ENCODE results near the gene GTPBP1. TPM values are rescaled to one million over a fixed set of nuclear protein-coding genes. Genes with fewer than 3 reads are reported as not detected.
A peak's percentile ranks its signal among the peaks of the same experiment; 100 is the strongest.

The GTPBP1 gene
- total and polyA plus RNA-seq, 2 of the 13 experiments (the other 11 are each of a cell fraction or from before 2014, with no cell fraction given), result 22.3 to 27.0 TPM

DNA sequence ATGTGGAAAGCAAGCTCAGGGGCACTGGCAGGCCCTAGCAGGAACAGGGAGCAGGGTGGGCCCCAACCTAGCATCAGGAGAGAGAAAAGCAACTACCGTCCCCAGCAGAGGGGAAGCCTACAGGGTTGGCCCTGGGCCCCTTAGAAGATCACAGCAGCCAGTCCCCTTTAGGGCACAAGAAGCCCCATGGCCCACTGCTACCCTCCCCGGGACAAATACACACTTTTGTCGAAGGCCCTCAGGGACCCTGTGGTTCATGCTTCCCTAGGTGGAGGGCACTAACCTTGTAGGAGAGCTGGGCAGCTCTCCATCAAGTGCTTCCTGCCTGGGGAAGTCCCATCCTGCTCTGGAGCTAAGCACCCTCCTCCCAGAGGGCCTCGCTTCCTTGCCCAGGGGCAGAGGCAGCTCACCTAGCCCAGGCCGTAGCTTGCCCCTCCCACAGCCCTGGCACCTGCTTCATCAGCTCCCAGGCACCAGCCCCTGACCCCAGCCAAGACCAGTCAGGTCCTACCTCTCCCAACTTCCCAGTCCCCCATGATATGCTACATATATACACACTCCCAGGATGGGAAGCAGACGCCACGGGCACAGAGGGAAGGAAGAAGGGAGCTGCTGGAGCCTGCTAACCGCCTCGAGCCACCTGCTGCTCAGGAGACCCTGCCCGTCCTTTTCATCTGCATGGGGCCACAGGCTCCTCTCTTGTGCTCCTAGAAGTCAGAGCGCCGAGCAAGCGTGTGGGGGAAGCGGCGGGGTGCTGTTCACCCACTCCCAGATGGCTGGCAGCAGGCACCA, 29.9 kb downstream of the GTPBP1 start (continued):
- TF ChIP-seq, protein P1, sequence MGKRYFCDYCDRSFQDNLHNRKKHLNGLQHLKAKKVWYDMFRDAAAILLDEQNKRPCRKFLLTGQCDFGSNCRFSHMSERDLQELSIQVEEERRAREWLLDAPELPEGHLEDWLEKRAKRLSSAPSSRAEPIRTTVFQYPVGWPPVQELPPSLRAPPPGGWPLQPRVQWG (CRISPR knock-in tag; IDR thresholded peaks at IDR 0.05; ENCODE audit: borderline replicate concordance, low read depth), result no peak
- no peak for TF ChIP-seq REPIN1 (CRISPR knock-in tag; IDR thresholded peaks at IDR 0.05; ENCODE audit: borderline replicate concordance, low read depth)
- no peak for TF ChIP-seq ARNT2 (CRISPR knock-in tag; IDR thresholded peaks at IDR 0.05; ENCODE audit: low read depth)
- TF ChIP-seq SOX13 (IDR thresholded peaks at IDR 0.05), result no peak
- TF ChIP-seq SOX13 (CRISPR knock-in tag; conservative IDR thresholded peaks at IDR 0.05 in 1 of 2, IDR thresholded peaks at IDR 0.05 in 1 of 2), result no peak
- TF ChIP-seq XBP1 (CRISPR knock-in tag; IDR thresholded peaks at IDR 0.05), result no peak
- TF ChIP-seq ZNF292 (CRISPR knock-in tag; IDR thresholded peaks at IDR 0.05; ENCODE audit: borderline replicate concordance, low read depth), result no peak
- TF ChIP-seq, protein P2, sequence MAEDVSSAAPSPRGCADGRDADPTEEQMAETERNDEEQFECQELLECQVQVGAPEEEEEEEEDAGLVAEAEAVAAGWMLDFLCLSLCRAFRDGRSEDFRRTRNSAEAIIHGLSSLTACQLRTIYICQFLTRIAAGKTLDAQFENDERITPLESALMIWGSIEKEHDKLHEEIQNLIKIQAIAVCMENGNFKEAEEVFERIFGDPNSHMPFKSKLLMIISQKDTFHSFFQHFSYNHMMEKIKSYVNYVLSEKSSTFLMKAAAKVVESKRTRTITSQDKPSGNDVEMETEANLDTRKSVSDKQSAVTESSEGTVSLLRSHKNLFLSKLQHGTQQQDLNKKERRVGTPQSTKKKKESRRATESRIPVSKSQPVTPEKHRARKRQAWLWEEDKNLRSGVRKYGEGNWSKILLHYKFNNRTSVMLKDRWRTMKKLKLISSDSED (CRISPR knock-in tag; IDR thresholded peaks at IDR 0.05), result no peak
- no peak for TF ChIP-seq SALL2 (CRISPR knock-in tag; IDR thresholded peaks at IDR 0.05)
- no peak for TF ChIP-seq ZFP36L1 (CRISPR knock-in tag; IDR thresholded peaks at IDR 0.05)
- TF ChIP-seq, protein P3, sequence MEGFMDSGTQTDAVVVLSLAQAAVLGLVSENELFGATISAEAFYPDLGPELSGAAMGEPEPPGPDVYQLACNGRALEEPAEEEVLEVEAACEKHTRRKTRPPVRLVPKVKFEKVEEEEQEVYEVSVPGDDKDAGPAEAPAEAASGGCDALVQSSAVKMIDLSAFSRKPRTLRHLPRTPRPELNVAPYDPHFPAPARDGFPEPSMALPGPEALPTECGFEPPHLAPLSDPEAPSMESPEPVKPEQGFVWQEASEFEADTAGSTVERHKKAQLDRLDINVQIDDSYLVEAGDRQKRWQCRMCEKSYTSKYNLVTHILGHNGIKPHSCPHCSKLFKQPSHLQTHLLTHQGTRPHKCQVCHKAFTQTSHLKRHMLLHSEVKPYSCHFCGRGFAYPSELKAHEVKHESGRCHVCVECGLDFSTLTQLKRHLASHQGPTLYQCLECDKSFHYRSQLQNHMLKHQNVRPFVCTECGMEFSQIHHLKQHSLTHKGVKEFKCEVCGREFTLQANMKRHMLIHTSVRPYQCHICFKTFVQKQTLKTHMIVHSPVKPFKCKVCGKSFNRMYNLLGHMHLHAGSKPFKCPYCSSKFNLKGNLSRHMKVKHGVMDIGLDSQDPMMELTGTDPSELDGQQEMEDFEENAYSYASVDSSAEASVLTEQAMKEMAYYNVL (CRISPR knock-in tag; IDR thresholded peaks at IDR 0.05; ENCODE audit: borderline replicate concordance), result no peak
- TF ChIP-seq, protein P4, sequence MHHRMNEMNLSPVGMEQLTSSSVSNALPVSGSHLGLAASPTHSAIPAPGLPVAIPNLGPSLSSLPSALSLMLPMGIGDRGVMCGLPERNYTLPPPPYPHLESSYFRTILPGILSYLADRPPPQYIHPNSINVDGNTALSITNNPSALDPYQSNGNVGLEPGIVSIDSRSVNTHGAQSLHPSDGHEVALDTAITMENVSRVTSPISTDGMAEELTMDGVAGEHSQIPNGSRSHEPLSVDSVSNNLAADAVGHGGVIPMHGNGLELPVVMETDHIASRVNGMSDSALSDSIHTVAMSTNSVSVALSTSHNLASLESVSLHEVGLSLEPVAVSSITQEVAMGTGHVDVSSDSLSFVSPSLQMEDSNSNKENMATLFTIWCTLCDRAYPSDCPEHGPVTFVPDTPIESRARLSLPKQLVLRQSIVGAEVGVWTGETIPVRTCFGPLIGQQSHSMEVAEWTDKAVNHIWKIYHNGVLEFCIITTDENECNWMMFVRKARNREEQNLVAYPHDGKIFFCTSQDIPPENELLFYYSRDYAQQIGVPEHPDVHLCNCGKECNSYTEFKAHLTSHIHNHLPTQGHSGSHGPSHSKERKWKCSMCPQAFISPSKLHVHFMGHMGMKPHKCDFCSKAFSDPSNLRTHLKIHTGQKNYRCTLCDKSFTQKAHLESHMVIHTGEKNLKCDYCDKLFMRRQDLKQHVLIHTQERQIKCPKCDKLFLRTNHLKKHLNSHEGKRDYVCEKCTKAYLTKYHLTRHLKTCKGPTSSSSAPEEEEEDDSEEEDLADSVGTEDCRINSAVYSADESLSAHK (CRISPR knock-in tag; IDR thresholded peaks at IDR 0.05; ENCODE audit: borderline replicate concordance), result no peak
- no peak for TF ChIP-seq ZNF891 (CRISPR knock-in tag; IDR thresholded peaks at IDR 0.05)
- no peak for TF ChIP-seq ZNF430 (CRISPR knock-in tag; IDR thresholded peaks at IDR 0.05)
- TF ChIP-seq AGO1 (IDR thresholded peaks at IDR 0.05; ENCODE audit: low read depth, low read length, poor library complexity, severe bottlenecking), result peak; percentile 71
- TF ChIP-seq SP2 (CRISPR knock-in tag; IDR thresholded peaks at IDR 0.05), result no peak
- no peak for TF ChIP-seq ZNF720 (CRISPR knock-in tag; IDR thresholded peaks at IDR 0.05)
- no peak for TF ChIP-seq TP53 (CRISPR knock-in tag; conservative IDR thresholded peaks at IDR 0.05)
